MCF 10A (cell line): ENCODE data around the gene BAHCC1. TPM values are rescaled to one million over a fixed set of nuclear protein-coding genes. Genes with fewer than 3 reads are reported as not detected.
A peak's percentile ranks its signal among the peaks of the same experiment; 100 is the strongest.

Experiments
- BruUV-seq: library from RNA; stranded (reverse); fragments of 400-500 nt; replicated peaks from 2 replicates; lab custom pipeline; 2021; lab: Mats Ljungman, UMichigan
- CTCF ChIA-PET: fragments of 300-600 bp; sonication (Branson Sonifier 250); formaldehyde crosslinking; extraction: SDS; loops from one replicate; lab custom pipeline; 2021; ENCODE audit warnings: antibody characterized with exemption, inconsistent platforms; lab: Yijun Ruan, JAX
- POLR2A ChIA-PET: fragments of 300-600, 350-650 bp; sonication (Branson Sonifier 250); formaldehyde crosslinking; extraction: SDS; loops from one replicate; lab custom pipeline; 2020; ENCODE audit warnings: antibody characterized with exemption, inconsistent platforms; lab: Yijun Ruan, JAX
- DNase-seq: peaks from one replicate; pipeline ENCODE4 v3.0.0-alpha.2; 2018; ENCODE audit not compliant: unreplicated experiment
- H3K27ac Mint-ChIP-seq: one replicate; pipeline ENCODE4 v1.8.0; 2022; ENCODE audit warnings: mild to moderate bottlenecking, low read depth, mixed read lengths; ENCODE audit not compliant: unreplicated experiment
- H3K27me3 Mint-ChIP-seq: one replicate; pipeline ENCODE4 v1.8.0; 2022; ENCODE audit warnings: mixed read lengths; ENCODE audit not compliant: insufficient read depth, unreplicated experiment
- H3K36me3 Mint-ChIP-seq: one replicate; pipeline ENCODE4 v1.8.0; 2022; ENCODE audit warnings: mild to moderate bottlenecking, moderate library complexity, mixed read lengths; ENCODE audit not compliant: insufficient read depth, unreplicated experiment
- H3K4me1 Mint-ChIP-seq: one replicate; pipeline ENCODE4 v1.8.0; 2022; ENCODE audit warnings: mixed read lengths; ENCODE audit not compliant: insufficient read depth, unreplicated experiment
- H3K4me3 Mint-ChIP-seq: one replicate; pipeline ENCODE4 v1.8.0; 2022; ENCODE audit warnings: mild to moderate bottlenecking, moderate library complexity, mixed read lengths; ENCODE audit not compliant: unreplicated experiment
- H3K9me3 Mint-ChIP-seq: one replicate; pipeline ENCODE4 v1.8.0; 2022; ENCODE audit warnings: mixed read lengths; ENCODE audit not compliant: unreplicated experiment
- intact Hi-C: fragments of 100-400 bp; cut with micrococcal nuclease; formaldehyde crosslinking; loops from 2 replicates; pipeline ENCODE4 v1.14.1; 2022
- total RNA-seq: library from RNA; stranded (reverse); gene quantifications from 2 replicates; pipeline ENCODE4 v1.2.3, GENCODE V29; 2022
- TF ChIP-seq, protein P1 (sequence below): fragments of 200-600 bp; IDR thresholded peaks from one replicate; pipeline ENCODE4 v1.8.0; 2022; ENCODE audit warnings: antibody characterized with exemption, mild to moderate bottlenecking; ENCODE audit not compliant: unreplicated experiment

Gene BAHCC1
- total RNA-seq, 1 experiment from 2014 or later = 7.4 TPM

DNA sequence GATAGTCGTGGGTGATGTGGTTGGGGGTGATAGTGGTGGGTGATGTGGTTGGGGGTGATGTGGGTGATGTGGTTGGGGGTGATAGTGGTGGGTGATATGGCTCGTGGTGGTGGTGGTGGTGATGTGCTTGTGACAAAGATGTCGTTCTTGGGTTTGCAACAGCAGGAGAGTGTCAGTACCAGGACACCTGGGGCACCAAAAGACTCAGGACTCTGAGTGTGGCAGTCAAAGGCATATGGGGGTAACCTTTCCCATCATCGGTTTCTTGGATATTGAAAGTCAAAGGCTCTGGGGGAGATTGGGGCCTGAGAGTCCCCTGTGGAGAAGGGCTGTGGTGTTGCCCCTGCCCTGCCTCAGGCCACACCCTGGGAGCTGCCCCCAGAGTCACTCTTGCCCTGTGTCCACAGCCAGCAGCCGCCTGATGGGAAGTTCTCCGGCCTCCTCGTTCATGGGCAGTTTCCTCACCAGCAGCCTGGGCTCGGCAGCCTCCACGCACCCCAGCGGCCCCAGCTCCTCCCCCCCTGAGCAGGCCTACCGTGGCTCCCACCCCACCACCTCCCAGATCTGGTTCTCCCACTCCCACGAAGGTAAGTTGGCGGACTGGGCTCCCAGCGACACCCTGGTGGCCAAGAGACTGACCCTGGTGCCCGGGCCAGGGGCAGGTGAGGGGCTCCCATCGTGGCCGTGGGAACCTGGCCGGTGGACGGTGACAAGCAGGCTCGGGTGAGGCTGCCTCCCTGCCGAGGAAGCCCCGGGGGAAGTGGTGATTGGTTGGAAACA lies 31.3 kb downstream of the BAHCC1 start:
- ChIA-PET POLR2A (interaction anchor here (0.7 kb wide), 1 partner anchor 24 kb away, joined by 3 read pairs; no protein-coding TSS in a partner anchor), CTCF (no interaction called here)
- no peaks in the 10 kb centered on the region for H3K27me3 Mint-ChIP-seq
- no peak overlapping the region for H3K4me3 Mint-ChIP-seq
- no peaks in the 10 kb centered on the region for H3K36me3 Mint-ChIP-seq
- no peaks in the 10 kb centered on the region for H3K4me1 Mint-ChIP-seq
- DNase-seq = no peak
- no TSS peak for BruUV-seq
- intact Hi-C loops = no loop called here
- H3K27ac Mint-ChIP-seq = no peak overlapping the region
- TF ChIP-seq, protein P1, sequence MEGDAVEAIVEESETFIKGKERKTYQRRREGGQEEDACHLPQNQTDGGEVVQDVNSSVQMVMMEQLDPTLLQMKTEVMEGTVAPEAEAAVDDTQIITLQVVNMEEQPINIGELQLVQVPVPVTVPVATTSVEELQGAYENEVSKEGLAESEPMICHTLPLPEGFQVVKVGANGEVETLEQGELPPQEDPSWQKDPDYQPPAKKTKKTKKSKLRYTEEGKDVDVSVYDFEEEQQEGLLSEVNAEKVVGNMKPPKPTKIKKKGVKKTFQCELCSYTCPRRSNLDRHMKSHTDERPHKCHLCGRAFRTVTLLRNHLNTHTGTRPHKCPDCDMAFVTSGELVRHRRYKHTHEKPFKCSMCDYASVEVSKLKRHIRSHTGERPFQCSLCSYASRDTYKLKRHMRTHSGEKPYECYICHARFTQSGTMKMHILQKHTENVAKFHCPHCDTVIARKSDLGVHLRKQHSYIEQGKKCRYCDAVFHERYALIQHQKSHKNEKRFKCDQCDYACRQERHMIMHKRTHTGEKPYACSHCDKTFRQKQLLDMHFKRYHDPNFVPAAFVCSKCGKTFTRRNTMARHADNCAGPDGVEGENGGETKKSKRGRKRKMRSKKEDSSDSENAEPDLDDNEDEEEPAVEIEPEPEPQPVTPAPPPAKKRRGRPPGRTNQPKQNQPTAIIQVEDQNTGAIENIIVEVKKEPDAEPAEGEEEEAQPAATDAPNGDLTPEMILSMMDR = no peak
- no peaks in the 10 kb centered on the region for H3K9me3 Mint-ChIP-seq

DNA sequence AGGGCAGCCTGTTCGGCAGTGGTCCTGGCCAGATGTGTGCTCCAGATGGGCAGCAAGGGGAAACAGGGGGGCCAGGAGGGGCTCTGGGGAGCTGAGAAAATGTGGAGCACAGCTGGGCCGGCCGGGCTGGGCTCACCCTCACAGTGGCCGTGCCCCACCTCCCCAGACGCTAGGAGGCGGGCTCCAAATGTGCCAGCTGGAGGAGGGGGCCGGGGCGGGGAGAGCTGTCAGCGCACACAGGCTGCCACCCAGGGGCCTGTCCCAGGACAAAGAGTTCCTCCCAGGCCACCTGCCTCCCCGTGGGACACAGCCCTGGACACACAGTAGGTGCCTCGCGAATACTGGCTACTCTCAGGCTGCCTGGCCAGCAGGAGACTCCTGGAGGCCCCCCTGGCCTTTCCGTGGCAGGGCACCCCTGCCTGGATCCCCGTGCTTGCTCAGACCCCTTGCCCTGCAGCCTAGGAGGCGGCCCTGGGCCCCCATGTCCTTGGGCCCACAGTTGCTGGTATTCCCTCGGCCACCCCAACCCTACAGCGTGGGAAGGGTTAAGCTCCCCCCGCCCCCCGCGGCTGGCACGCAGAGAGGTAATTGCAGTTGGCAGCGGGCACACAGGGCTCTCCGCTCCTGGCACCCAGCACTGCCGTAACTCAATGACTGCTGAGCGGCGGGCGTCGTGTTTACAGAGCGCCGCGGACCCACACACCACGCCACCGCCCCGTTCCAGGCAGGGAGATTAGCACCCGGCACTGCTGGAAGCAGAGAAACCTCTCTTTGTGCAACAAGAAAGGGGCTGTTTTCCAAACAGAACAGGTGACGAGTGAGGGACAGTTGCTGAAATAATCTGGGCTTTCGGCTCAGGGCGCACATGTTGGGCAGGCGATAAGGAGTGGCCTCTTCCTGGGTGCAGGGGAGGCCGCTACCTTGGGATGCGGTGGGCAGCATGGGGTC lies 32.2 kb downstream of the BAHCC1 start:
- no peaks in the 10 kb centered on the region for H3K36me3 Mint-ChIP-seq
- DNase-seq = peak; percentile 54
- intact Hi-C loops = no loop called here
- H3K4me3 Mint-ChIP-seq = no peak overlapping the region
- no peaks in the 10 kb centered on the region for H3K4me1 Mint-ChIP-seq
- CTCF ChIA-PET = no interaction called here
- BruUV-seq = no TSS peak
- no peaks in the 10 kb centered on the region for H3K27me3 Mint-ChIP-seq
- POLR2A ChIA-PET = interaction anchor here (0.7 kb wide), 1 partner anchor 23 kb away, joined by 3 read pairs; no protein-coding TSS in a partner anchor
- no peak overlapping the region for H3K27ac Mint-ChIP-seq
- H3K9me3 Mint-ChIP-seq = no peaks in the 10 kb centered on the region
- TF ChIP-seq, protein P1 = no peak

DNA sequence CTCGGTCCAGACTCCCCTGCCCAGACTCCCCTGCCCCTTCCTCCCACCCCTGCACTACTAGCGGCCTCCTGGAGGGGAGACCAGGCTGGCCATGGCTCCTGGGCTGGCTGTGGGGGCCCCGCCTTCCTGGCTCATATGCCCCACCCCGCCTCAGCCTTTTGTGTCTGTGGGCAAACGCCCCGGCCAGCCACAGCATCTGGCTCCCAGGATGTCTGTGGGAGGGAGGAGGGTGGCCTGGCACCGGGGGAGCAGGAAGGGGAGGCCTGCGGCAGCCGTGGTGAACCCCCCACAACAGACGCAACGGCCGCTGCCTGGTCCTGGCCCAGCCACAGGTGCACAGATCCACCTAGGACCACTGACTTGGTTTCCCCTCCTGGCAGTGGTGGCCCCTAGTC lies 32.9 kb downstream of the BAHCC1 start:
- POLR2A ChIA-PET = no interaction called here
- Mint-ChIP-seq H3K4me3 (no peak overlapping the region), H3K27me3 (no peaks in the 10 kb centered on the region), H3K27ac (no peak overlapping the region), H3K9me3 (no peaks in the 10 kb centered on the region), H3K4me1 (no peaks in the 10 kb centered on the region), H3K36me3 (no peaks in the 10 kb centered on the region)
- TF ChIP-seq, protein P1 = no peak
- DNase-seq = no peak
- intact Hi-C loops = no loop called here
- CTCF ChIA-PET = no interaction called here
- no TSS peak for BruUV-seq

DNA sequence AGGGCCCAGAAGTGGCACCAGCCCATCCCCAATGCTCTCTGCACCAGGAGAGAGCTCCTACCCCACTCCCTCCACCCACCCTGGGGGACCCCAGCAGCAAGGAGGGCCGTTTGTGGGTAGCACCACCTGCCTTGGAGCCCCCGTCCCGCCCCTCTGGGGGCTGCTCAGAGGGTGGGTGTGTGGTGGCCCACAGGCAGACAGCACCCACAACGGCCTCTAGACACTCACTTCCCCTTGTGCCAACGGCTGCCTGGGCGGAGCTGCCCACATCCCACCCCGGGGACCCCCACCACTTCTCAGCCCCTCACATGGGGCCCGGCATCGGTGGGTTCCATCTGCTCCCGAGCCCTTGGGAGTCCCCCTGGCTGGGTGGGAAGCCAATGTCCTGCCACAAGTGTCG lies 33.3 kb downstream of the BAHCC1 start:
- no peaks in the 10 kb centered on the region for H3K36me3 Mint-ChIP-seq
- ChIA-PET POLR2A (interaction anchor here (0.6 kb wide), 1 partner anchor 650 kb away, joined by 3 read pairs; no protein-coding TSS in a partner anchor), CTCF (no interaction called here)
- BruUV-seq = no TSS peak
- TF ChIP-seq, protein P1 = no peak
- no peak overlapping the region for H3K27ac Mint-ChIP-seq
- no peaks in the 10 kb centered on the region for H3K4me1 Mint-ChIP-seq
- DNase-seq = no peak
- no peak overlapping the region for H3K4me3 Mint-ChIP-seq
- intact Hi-C loops = no loop called here
- H3K27me3 Mint-ChIP-seq = no peaks in the 10 kb centered on the region
- H3K9me3 Mint-ChIP-seq = no peaks in the 10 kb centered on the region
